GM21381 (cell line): ENCODE measurements around the gene PLEKHG4B.
"Not testable (repeated sequence)": the region's sequence is repeated elsewhere in the genome, so short reads cannot be mapped to it uniquely, and the experiment has no call there.

Experiments used
- ATAC-seq: cut with Tn5 transposase; IDR thresholded peaks from one replicate; pipeline ENCODE4 v1.9.1; 2021; ENCODE audit warnings: mild to moderate bottlenecking, moderate library complexity; ENCODE audit not compliant: unreplicated experiment

Gene PLEKHG4B

GRCh38 chr5:93221-93980, 1.4 kb downstream of the PLEKHG4B start:
- no peak for ATAC-seq

GRCh38 chr5:94113-94892, 2.3 kb downstream of the PLEKHG4B start:
- ATAC-seq: no peak

- no peak for ATAC-seq
Observed at GRCh38 chr5:95241-95980, 3.4 kb downstream of the PLEKHG4B start.

GRCh38 chr5:96976-97660, 5.2 kb downstream of the PLEKHG4B start:
- ATAC-seq: no peak

- ATAC-seq: no peak
Observed at GRCh38 chr5:99815-100214, 7.8 kb downstream of the PLEKHG4B start.

GRCh38 chr5:102411-103043, 10.6 kb downstream of the PLEKHG4B start:
- ATAC-seq: no peak

GRCh38 chr5:104106-104505, 12.1 kb downstream of the PLEKHG4B start:
- ATAC-seq: not testable (repeated sequence)

GRCh38 chr5:104778-105296, 12.9 kb downstream of the PLEKHG4B start:
- ATAC-seq: no peak

GRCh38 chr5:105504-106070, 13.6 kb downstream of the PLEKHG4B start:
- ATAC-seq: no peak

GRCh38 chr5:106587-106986, 14.6 kb downstream of the PLEKHG4B start:
- ATAC-seq: no peak

GRCh38 chr5:107526-107925, 15.6 kb downstream of the PLEKHG4B start:
- ATAC-seq: no peak

GRCh38 chr5:109826-110225, 17.9 kb downstream of the PLEKHG4B start:
- ATAC-seq: no peak

- ATAC-seq: no peak
Observed at GRCh38 chr5:110270-110888, 18.4 kb downstream of the PLEKHG4B start.

- ATAC-seq: no peak
Observed at GRCh38 chr5:111171-111570, 19.2 kb downstream of the PLEKHG4B start.

GRCh38 chr5:119486-120097, 27.6 kb downstream of the PLEKHG4B start:
- ATAC-seq: no peak

GRCh38 chr5:121432-121831, 29.5 kb downstream of the PLEKHG4B start:
- ATAC-seq: no peak

- ATAC-seq: no peak
Observed at GRCh38 chr5:125815-126214, 33.8 kb downstream of the PLEKHG4B start.

- ATAC-seq: no peak
Observed at GRCh38 chr5:126806-127205, 34.8 kb downstream of the PLEKHG4B start.

GRCh38 chr5:127886-128285, 35.9 kb downstream of the PLEKHG4B start:
- no peak for ATAC-seq
